GM19324 (cell line): Measurements from ENCODE around the gene KIAA0232.
"Not testable (repeated sequence)": the region's sequence is repeated elsewhere in the genome, so short reads cannot be mapped to it uniquely, and the experiment has no call there.

Experiments
- ATAC-seq: cut with Tn5 transposase; IDR thresholded peaks from one replicate; pipeline ENCODE4 v1.9.1; 2021; ENCODE audit warnings: mild to moderate bottlenecking, moderate library complexity; ENCODE audit not compliant: unreplicated experiment, low FRiP score

Gene KIAA0232

GRCh38 chr4:6911917-6912316 is 129.4 kb downstream of the KIAA0232 start:
- ATAC-seq = not testable (repeated sequence)

GRCh38 chr4:6912441-6912840 is 129.9 kb downstream of the KIAA0232 start:
- no peak for ATAC-seq

- no peak for ATAC-seq
These were observed 130.9 kb downstream of the KIAA0232 start for GRCh38 chr4:6913350-6913905.

GRCh38 chr4:6914448-6914847 is 131.9 kb downstream of the KIAA0232 start:
- ATAC-seq = no peak

GRCh38 chr4:6915041-6916005 is 132.8 kb downstream of the KIAA0232 start:
- no peak for ATAC-seq

- no peak for ATAC-seq
These were observed 133.6 kb downstream of the KIAA0232 start for GRCh38 chr4:6916069-6916586.

- ATAC-seq = no peak
These were observed 134.3 kb downstream of the KIAA0232 start for GRCh38 chr4:6916587-6917460.

- no peak for ATAC-seq
These were observed 135.1 kb downstream of the KIAA0232 start for GRCh38 chr4:6917461-6918271.

GRCh38 chr4:6918338-6918737 is 135.8 kb downstream of the KIAA0232 start:
- ATAC-seq = no peak

- no peak for ATAC-seq
These were observed 137.6 kb downstream of the KIAA0232 start for GRCh38 chr4:6920171-6920570.

- no peak for ATAC-seq
These were observed 141.0 kb downstream of the KIAA0232 start for GRCh38 chr4:6923507-6923906.

GRCh38 chr4:6924361-6924779 is 141.8 kb downstream of the KIAA0232 start:
- ATAC-seq = no peak

GRCh38 chr4:6925357-6925836 is 142.9 kb downstream of the KIAA0232 start:
- no peak for ATAC-seq

GRCh38 chr4:6926081-6926480 is 143.6 kb downstream of the KIAA0232 start:
- no peak for ATAC-seq

GRCh38 chr4:6926681-6927478 is 144.4 kb downstream of the KIAA0232 start:
- ATAC-seq = no peak

- no peak for ATAC-seq
These were observed 145.6 kb downstream of the KIAA0232 start for GRCh38 chr4:6928081-6928480.

- ATAC-seq = no peak
These were observed 146.8 kb downstream of the KIAA0232 start for GRCh38 chr4:6929339-6929811.

- no peak for ATAC-seq
These were observed 147.4 kb downstream of the KIAA0232 start for GRCh38 chr4:6929812-6930464.
